Kidney epithelial cell (primary cell): Measurements from ENCODE around the gene NTM. TPM values are rescaled to one million over a fixed set of nuclear protein-coding genes. Genes with fewer than 3 reads are reported as not detected.

ENCODE experiments used
- DNase-seq: peaks from one replicate; pipeline ENCODE4 v3.0.0-alpha.2; 2010; ENCODE audit warnings: low read depth
- H3K27me3 ChIP-seq: 2 replicates; pipeline ENCODE4 v1.6.0; 2011; ENCODE audit warnings: low read length; ENCODE audit not compliant: control insufficient read depth, insufficient read depth
- H3K36me3 ChIP-seq: 2 replicates; pipeline ENCODE4 v1.5.1; 2011; ENCODE audit warnings: low read length; ENCODE audit not compliant: control insufficient read depth, insufficient read depth
- H3K4me3 ChIP-seq: 2 replicates; pipeline ENCODE4 v1.5.1; 2011; ENCODE audit warnings: low read depth, mild to moderate bottlenecking, control low read depth, low read length
- total RNA-seq: library from RNA; depleted of rRNA; stranded (reverse); fragments of >200 nt; gene quantifications from 2 replicates; pipeline ENCODE4 v1.2.3, GENCODE V29; 2015
- TF ChIP-seq, protein P1 (sequence below): IDR thresholded peaks from 2 replicates; pipeline ENCODE4 v1.5.1; 2011; ENCODE audit warnings: mild to moderate bottlenecking, moderate library complexity, low read length, control low read depth, inconsistent platforms; ENCODE audit not compliant: insufficient read depth, poor library complexity, severe bottlenecking

The NTM gene
- total RNA-seq, 1 donor from 2014 or later = 111 TPM

DNA sequence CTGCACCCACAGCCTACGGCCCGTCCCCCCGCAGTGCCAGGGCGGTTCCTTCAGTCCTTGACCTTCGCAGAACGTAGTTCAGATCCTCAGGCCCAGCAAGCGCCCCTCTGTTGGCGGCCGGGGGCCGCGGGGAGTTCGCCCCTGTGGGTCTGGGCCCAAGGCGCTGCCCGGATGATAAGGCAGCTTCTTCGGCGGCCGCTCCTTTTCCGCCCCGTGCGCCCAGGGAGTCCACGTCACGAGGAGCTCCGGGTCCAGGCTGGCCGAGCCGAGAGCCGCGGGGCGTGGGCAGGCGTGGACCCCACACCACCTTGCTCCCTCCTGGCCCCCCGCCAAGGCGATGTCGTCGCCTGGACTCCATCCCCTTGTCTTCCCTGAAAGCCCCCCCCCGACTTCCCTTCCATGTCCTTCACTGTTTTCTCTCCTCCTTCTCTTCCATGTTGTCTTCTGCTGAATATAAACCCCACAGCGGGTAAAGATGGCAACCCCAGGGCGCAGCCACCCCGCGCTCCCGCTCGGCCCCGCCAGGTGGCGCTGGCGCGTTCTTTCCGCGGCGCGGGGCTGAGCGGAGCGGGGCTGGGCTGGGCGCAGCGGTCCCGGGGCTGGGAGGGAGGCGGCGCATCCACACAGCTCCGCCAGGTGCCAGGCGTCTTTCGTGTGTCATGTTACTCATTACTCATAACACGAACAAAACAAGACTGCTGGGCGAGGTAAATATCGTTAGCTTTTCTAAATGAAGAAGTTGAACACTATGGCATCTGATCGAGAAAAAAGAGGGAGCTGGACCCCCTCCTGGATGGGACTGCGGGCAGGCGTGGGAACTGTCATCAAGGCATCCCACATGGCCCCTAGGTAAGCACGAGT, 321.0 kb downstream of the NTM start:
- TF ChIP-seq, protein P1, sequence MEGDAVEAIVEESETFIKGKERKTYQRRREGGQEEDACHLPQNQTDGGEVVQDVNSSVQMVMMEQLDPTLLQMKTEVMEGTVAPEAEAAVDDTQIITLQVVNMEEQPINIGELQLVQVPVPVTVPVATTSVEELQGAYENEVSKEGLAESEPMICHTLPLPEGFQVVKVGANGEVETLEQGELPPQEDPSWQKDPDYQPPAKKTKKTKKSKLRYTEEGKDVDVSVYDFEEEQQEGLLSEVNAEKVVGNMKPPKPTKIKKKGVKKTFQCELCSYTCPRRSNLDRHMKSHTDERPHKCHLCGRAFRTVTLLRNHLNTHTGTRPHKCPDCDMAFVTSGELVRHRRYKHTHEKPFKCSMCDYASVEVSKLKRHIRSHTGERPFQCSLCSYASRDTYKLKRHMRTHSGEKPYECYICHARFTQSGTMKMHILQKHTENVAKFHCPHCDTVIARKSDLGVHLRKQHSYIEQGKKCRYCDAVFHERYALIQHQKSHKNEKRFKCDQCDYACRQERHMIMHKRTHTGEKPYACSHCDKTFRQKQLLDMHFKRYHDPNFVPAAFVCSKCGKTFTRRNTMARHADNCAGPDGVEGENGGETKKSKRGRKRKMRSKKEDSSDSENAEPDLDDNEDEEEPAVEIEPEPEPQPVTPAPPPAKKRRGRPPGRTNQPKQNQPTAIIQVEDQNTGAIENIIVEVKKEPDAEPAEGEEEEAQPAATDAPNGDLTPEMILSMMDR = peak; percentile 50
- H3K36me3 ChIP-seq = no peaks in the 10 kb centered on the region
- no peak for DNase-seq

DNA sequence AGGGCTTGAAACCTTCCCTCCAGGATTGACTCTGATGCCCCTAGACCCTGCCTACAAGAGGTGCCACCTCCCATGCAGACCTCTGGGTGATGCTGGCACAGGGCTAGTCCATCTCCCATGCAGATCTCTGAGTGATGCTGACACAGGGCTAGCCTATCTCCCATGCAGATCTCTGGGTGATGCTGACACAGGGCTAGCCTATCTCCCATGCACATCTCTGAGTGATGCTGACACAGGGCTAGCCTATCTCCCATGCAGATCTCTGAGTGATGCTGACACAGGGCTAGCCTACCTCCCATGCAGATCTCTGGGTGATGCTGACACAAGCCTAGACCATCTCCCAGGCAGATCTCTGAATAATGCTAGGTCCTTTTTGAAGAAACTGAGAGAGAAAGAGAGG, 321.7 kb downstream of the NTM start:
- TF ChIP-seq, protein P1 = no peak
- DNase-seq = no peak

More for the DNA sequence above, 321.0 kb downstream of the NTM start:
- peaks cover 17% of the 10 kb centered on the region for H3K27me3 ChIP-seq
- H3K4me3 ChIP-seq = no peak overlapping the region

DNA sequence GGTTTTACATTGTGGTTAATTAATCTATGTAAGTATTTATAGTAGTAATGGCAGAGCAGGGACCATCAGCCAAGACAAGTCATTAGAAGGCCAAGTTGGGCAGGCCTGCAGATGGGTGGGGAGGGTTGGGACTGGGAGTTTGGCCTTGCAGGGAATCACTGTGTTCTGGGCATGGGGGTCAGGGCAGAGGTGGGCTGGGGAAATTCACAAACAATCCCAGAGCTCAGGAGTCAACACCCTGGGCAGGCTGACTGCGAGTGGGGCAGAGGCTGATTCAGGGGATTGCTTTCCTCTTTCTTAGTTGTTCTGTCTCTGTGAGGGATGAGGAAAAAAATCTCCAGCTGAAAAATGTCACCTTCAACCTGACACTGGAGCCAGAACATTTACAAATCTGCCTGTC, 322.5 kb downstream of the NTM start:
- DNase-seq = no peak
- H3K4me3 ChIP-seq = no peak overlapping the region
- H3K36me3 ChIP-seq = no peaks in the 10 kb centered on the region
- TF ChIP-seq, protein P1 = no peak
- peaks cover 9% of the 10 kb centered on the region for H3K27me3 ChIP-seq

More for the DNA sequence above, 321.7 kb downstream of the NTM start:
- no peak overlapping the region for H3K4me3 ChIP-seq
- no peaks in the 10 kb centered on the region for H3K36me3 ChIP-seq
- H3K27me3 ChIP-seq = peaks cover 13% of the 10 kb centered on the region

DNA sequence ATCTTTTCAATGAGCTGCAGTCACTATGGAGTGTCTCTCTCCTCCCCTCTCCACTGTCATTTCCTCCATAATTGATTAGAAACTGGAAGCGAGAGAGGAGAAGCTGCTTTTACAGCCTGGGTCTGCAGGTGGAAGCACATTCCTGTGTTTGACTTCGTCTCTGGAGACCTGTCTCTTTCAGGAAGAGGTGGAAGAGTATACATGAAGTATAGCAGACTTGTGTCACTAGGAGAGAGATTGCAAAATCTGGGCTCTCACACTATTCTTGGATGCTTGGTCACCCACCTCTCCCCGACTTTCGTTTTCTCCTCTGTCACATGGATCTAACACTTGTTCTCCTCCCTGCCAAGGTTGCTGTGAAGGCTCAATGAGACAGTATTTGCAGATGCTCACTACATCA, 323.3 kb downstream of the NTM start:
- TF ChIP-seq, protein P1 = no peak
- H3K4me3 ChIP-seq = no peak overlapping the region
- peaks cover 6% of the 10 kb centered on the region for H3K27me3 ChIP-seq
- no peak for DNase-seq
- no peaks in the 10 kb centered on the region for H3K36me3 ChIP-seq

DNA sequence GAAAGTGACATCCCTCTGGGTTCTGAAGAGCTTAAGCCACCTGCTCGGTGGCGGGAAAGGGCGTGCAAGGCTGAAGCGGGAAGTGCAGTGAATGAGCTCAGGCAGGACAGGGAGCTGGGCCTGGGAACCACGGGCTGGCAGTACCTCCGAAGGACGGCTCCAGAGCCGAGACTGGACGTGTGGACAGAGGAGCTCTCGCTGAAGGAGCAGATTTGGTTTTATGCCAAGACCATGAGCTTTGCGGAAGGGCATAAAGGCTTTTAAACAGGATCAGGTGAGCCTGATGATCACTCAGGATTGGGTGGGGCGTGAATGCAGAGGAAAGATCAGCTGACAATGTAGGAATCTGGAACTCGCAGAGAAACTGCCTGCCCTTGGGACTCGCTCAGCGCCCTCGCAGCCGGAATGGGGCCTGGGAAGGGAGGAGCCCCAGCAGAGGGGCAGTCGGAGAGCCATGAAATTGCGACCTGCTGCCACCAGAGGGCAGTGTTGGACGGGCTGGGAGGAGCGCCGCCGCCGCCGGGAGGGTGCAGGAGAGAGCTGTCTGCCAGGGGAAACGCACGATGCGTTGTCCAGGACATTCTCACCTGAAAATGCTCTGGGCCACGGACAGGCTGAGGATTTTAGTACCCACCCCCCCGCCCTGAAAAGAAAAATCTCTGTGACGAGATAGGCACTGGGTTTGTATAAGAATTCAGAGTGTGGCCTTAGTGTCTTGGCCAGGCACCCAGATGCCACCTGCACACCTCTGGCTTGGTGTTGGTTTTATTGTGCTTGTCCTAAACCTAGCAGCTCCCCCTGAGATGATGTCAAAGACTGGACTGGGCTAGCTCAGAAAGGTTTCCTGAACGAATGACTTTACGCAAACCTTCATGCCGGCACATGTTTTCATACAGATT, 324.4 kb downstream of the NTM start:
- peak; percentile 23 for DNase-seq
- H3K36me3 ChIP-seq = no peaks in the 10 kb centered on the region
- no peak overlapping the region for H3K4me3 ChIP-seq
- TF ChIP-seq, protein P1 = peak; percentile 99
- H3K27me3 ChIP-seq = peaks cover 6% of the 10 kb centered on the region
